ENCODE measurements around the gene METTL27.

DNA sequence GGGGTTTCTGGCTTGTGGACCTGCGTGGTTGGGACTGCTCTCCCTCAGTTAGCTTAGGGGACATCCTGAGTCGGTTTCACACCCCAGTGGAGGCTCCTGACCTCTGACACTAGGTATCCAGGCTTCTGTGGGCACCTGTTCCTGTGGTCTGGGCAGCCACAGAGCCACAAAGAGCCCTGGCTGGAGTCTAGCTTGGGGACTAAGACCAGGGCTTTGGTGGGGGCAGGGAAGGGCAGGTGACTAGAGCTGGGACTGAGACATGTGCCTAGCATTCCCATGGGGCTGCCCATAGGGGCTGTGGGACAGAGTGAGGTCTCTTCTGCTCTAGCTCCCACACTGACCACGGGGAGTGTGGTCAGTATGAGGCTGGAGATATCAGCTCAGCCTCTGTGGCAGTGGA, 14.6 kb upstream of the METTL27 start:
- TF ChIP-seq, protein P1, sequence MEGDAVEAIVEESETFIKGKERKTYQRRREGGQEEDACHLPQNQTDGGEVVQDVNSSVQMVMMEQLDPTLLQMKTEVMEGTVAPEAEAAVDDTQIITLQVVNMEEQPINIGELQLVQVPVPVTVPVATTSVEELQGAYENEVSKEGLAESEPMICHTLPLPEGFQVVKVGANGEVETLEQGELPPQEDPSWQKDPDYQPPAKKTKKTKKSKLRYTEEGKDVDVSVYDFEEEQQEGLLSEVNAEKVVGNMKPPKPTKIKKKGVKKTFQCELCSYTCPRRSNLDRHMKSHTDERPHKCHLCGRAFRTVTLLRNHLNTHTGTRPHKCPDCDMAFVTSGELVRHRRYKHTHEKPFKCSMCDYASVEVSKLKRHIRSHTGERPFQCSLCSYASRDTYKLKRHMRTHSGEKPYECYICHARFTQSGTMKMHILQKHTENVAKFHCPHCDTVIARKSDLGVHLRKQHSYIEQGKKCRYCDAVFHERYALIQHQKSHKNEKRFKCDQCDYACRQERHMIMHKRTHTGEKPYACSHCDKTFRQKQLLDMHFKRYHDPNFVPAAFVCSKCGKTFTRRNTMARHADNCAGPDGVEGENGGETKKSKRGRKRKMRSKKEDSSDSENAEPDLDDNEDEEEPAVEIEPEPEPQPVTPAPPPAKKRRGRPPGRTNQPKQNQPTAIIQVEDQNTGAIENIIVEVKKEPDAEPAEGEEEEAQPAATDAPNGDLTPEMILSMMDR (IDR thresholded peaks at IDR 0.05): no peak
- no peak for TF ChIP-seq POLR2A (IDR thresholded peaks at IDR 0.05)
